Liver (tissue), 2 donors: ENCODE measurements around the gene CRIP1.

Experiments
- ATF3 ChIP-seq: IDR thresholded peaks from 2 replicates; pipeline ENCODE4 v1.6.1; 2016; ENCODE audit warnings: antibody characterized with exemption
- MAX ChIP-seq: IDR thresholded peaks from 2 replicates; pipeline ENCODE4 v1.6.1; 2016; ENCODE audit warnings: antibody characterized with exemption
- donor health status: healthy.

- TF ChIP-seq ATF3: no peak
- no peak for TF ChIP-seq MAX
These were observed 14.0 kb downstream of the CRIP1 start for GRCh38 chr14:105500726-105501101.
